ENCODE measurements around the gene CDC42BPB.
"Not testable (repeated sequence)": the region's sequence is repeated elsewhere in the genome, so short reads cannot be mapped to it uniquely, and the experiment has no call there.

Gene CDC42BPB

GRCh38 chr14:102939329-102939728, 118.0 kb downstream of the CDC42BPB start:
- DNase-seq, result no peak

- DNase-seq, result no peak
Measured at GRCh38 chr14:102938191-102938590, 119.2 kb downstream of the CDC42BPB start.

- DNase-seq, result no peak
Measured at GRCh38 chr14:102937331-102938175, 119.8 kb downstream of the CDC42BPB start.

GRCh38 chr14:102935756-102936155, 121.6 kb downstream of the CDC42BPB start:
- no peak for DNase-seq

GRCh38 chr14:102933618-102934231, 123.6 kb downstream of the CDC42BPB start:
- DNase-seq, result no peak

DNA sequence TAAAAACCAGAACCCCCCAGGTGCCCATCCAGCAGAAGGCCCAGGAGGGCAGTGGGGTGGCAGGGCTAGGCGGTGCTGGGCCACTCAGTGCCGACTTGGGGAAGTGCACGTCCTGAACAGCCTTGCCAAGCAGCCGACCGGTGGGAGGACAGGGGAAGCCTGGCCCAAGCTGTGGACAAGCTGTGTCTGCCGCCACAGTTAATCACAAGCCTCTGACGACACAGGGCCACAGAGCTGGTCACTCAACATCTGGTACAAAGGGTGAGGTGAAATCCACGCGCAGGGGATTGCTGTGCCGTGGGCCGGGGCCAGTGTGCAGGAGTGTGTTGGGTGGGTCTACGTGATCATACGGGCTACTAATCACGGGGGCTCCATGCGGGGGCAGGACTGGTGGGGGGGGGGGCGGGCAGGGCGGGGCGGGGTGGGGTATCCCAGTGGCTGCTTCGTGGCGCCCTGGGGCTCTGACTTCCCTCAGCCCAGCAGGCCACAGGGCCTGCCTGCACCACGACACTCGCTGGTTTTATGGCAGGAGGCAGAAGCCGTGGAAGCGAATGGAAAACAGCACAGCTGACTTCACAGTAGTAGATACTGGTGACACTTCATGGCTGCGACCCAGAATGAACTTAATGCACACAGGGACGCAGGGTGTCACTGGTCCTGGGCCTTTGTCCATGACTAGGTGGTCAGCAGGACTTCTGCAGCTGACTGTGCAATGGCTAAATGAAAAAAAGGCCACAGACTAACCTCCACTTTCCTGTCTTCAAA, 124.7 kb downstream of the CDC42BPB start:
- no peak for DNase-seq

DNA sequence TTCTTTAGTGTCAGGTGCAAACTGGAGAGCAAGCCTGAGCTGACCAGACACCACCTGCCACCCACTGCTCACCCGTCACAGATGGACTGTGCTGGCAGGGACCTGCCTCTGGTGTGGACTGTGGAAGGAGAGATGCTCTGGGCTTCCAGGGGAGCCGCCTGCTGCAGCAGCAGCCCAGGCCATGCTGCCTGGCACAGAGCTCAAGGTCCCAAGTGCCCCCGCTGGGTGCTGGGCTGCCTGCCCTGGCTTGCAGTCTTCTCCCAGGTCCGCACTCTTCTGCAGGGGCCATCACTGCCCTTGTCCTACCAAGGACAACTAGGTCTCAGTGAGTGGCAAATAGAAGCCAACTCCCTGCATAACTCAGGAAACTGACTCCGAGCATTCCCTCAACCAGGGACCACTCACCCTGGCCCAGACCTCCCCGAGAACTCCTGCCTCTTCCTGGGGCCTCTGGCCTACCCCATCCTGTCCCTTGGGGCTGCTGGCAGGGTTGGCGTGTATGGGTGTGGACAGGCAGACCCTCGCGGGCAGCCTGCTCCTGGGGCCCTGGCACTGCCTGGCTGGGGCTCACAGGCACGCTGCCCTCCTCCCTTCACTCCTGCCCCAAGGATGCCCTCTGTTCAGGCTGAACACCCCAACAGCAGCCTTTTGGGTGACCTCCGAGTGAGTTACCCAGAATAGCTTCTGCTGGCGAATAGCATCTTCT, 125.6 kb downstream of the CDC42BPB start:
- no peak for DNase-seq

DNA sequence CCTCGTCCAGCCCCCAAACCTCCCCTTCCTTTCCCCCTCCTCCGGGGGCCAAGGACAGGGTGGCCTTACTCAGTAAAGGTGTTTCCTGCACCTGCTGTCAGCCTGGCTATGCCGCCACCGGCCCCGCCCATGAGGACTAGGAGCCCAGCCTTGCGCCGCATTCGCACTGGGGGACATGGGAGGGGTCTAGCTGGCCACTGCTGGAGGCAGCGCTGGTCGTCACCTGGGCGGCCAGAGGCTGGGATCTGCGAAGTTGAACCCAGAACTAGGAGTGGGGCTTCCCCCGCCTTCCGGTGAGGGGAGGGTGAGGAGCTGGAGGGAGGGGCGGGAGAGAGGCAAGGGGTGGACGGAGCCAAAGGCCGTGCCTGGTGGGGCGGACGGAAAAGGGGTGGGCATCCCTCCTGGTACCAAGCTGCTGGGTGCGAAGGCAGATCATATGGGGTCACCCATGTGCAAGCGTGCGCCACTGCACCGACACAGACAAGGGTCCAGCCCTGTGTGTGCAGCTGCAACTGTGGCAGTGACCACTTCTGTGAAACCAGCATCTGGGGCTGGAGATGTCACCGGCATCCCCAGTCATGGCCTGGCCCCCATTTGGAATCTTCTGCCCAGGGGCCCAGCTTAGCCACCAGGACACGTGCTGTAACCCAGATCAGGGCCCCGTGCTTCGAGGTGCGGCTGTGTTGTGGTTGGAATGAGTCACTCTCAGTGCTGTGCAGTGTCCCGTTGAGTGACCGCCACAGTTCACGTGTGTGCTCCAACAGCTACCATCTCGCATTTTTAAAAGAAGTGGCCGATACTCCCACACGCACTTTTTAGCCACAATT, 126.4 kb downstream of the CDC42BPB start:
- DNase-seq, result no peak

- DNase-seq, result no peak
Measured at GRCh38 chr14:102930138-102930752, 127.1 kb downstream of the CDC42BPB start.

GRCh38 chr14:102929241-102930137, 127.9 kb downstream of the CDC42BPB start:
- DNase-seq, result no peak

- DNase-seq, result peak; percentile 68
Measured at GRCh38 chr14:102928412-102929240, 128.7 kb downstream of the CDC42BPB start.

DNA sequence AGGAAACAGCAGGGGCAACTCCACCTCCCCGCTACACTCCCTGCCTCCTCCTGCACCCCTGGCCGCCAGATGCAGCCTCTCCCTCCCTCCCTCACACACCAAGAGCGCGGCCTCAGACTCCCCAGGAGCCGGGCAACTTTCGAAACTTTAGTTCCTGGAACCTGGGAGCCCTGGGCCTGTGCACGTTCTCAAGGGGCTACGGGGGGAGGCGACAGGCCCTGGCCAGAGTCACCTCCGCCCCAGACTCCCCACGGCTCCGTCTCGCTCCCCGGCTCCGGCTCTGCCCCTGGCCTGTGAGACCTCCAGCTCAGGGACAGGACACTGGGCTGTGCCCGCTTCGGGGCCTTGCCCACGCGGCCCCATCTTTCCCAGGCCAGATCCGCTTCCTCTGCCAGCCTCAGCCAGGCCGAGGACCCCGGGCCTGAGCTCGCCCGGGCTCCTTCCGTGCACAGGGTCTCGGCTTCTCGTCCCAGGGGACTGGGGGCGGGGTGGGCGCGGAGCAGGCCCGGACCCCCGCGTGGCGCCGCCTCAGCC, 129.4 kb downstream of the CDC42BPB start:
- no peak for DNase-seq

DNA sequence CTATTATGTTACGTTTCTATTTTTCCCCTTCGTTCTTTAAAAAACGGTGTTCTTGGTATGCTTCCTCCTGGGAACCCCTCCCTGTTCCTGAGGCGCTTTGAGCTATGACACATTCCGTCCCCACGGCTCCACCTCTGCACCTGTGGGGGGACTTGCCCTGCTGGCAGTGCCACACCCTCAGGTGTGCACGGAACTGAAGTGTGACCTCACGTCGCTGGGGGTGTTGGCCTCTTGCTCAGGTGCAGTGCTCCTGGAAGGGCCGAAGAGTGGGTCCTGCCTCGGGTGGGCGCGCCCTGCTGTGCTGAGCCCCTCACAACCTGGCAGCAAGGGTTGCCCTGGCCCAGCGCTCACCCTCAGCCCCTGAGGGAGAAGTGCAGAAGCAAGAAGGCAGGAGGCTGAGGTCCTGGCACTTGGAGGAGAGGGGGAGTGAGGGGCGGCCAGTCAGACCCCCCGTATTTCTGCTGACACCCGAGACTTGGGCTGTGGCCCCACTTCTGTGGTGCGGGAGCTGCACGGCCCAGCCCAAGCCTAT, 129.9 kb downstream of the CDC42BPB start:
- no peak for DNase-seq

DNA sequence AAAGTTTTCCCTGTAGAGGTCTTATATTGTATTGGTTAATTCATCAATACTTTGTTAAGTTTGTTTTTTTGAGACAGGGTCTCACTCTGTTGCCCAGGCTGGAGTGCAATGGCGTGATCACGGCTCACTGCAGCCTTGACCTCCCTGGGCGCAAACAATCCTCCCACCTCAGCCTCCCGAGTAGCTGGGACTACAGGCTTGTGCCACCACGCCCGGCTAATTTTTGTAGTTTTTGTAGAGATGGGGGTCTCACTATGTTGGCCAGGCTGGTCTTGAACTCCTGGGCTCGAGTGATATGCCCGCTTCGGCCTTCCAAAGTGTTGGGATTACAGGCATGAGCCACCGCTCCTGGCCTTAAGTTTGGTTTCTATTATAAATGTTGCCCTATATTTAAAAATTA, 130.5 kb downstream of the CDC42BPB start:
- DNase-seq, result not testable (repeated sequence)

GRCh38 chr14:102926104-102926503, 131.2 kb downstream of the CDC42BPB start:
- DNase-seq, result no peak

DNA sequence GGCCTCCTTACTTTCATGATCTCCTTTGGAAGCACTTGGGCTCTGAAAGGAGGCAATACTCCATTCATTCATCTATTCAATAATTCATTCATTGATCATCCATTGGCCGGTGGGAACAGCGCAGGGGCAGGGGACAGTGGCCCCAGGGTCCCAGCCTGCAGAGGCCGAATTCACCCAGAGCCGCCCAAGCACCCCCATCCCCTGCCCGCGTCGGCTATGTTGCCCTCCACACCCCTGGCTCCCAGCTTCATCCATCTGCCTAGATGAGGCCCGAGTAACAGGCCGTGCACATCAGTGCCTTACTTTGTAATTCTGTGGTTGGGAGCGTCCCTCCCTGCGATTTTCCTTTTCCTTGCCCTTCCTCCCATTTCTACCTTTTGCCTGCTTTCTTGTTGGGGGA, 131.7 kb downstream of the CDC42BPB start:
- no peak for DNase-seq

DNA sequence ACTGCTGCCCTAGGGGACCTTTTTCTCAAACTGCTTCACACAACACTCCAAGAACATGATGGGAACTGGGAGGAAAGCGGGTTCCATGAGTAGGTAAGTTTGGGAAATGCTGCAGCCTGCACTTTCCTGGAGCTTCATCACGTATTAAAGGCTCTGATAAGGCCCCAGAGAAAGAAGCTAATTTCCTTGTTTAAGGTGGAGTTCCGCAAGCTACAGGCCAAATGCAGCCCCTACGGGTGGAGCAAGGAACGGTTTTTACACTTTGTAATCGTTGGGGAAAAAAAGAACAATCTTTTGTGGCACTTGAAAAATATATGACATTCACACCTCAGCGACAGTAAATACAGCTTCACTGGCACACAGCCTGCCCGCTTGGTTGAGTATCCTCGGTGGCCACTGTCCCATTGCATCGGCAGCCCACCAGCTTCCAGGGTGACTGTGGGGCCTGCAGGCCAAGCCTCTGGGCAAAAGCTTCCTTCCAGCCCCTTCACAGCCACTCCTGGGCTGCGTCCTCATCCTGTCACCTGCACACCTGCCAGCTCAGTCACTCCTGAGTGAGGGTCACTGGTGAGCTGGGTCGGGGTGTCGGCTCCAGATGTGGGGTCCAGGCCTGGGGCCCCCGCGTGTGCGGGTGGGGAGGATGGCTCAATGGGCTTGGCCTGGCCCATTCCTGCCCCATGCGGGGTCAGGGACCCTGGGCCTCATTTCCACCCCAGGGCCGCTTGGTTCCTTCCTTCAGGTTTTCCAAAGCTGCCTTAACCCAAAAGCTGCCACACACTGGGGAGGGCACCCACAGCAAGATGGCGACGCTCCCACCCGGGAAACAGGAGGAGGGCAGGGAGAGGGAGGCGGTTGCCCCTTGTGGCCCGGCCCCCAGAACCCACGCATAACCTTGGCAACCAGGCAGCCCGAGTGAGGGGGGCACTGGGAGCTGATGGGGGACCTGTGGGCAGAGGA, 132.4 kb downstream of the CDC42BPB start:
- DNase-seq, result no peak
